ENCODE measurements around the gene SCTR.

- TF ChIP-seq POLR2A (IDR thresholded peaks at IDR 0.05; ENCODE audit: low read depth, low read length) (no peak), POLR2AphosphoS5 (IDR thresholded peaks at IDR 0.05; ENCODE audit: low read depth, low read length) (no peak), SPI1 (IDR thresholded peaks at IDR 0.05; ENCODE audit: low read depth, low read length) (no peak), TAF1 (IDR thresholded peaks at IDR 0.05; ENCODE audit: low read depth, low read length) (no peak), POU2F2 (IDR thresholded peaks at IDR 0.05; ENCODE audit: low read depth, low read length) (no peak), PAX5 (IDR thresholded peaks at IDR 0.05; ENCODE audit: insufficient read depth, low read length, severe bottlenecking) (no peak)
Observed at GRCh38 chr2:119495948-119496347, 28.3 kb downstream of the SCTR start.
